Activated B cell treated with CpG ODN at 0.5 μM for 24 hours (primary cell): ENCODE measurements around the gene GEMIN8. TPM values are rescaled to one million over a fixed set of nuclear protein-coding genes. Genes with fewer than 3 reads are reported as not detected.

Experiments used
- ATAC-seq: fragments of 200-7000 bp; cut with Tn5 transposase; one replicate; pipeline ENCODE4 v1.10.0; 2021; ENCODE audit warnings: low read depth, mild to moderate bottlenecking, moderate library complexity
- CTCF ChIA-PET: fragments of 350-600 bp; sonication (Branson Sonifier 250); formaldehyde crosslinking; loops from one replicate; lab custom pipeline; 2021; ENCODE audit warnings: antibody characterized with exemption; lab: Charles Lee
- POLR2A ChIA-PET: fragments of 350-600 bp; sonication (Branson Sonifier 250); formaldehyde crosslinking; loops from one replicate; lab custom pipeline; 2021; ENCODE audit warnings: antibody characterized with exemption; lab: Charles Lee
- DNase-seq: peaks from one replicate; pipeline ENCODE4 v3.0.0; 2022
- H3K27ac Mint-ChIP-seq: one replicate; pipeline ENCODE4 v1.8.0; 2020; ENCODE audit warnings: mixed read lengths
- H3K27me3 Mint-ChIP-seq: one replicate; pipeline ENCODE4 v1.8.0; 2021; ENCODE audit warnings: mixed read lengths
- H3K36me3 Mint-ChIP-seq: one replicate; pipeline ENCODE4 v1.8.0; 2021; ENCODE audit warnings: low read depth, mixed read lengths
- H3K4me1 Mint-ChIP-seq: one replicate; pipeline ENCODE4 v1.8.0; 2021; ENCODE audit warnings: mixed read lengths
- H3K4me3 Mint-ChIP-seq: one replicate; pipeline ENCODE4 v1.8.0; 2020; ENCODE audit warnings: mild to moderate bottlenecking, mixed read lengths
- H3K9me3 Mint-ChIP-seq: one replicate; pipeline ENCODE4 v1.8.0; 2020; ENCODE audit warnings: mixed read lengths
- intact Hi-C: fragments of 100-400 bp; cut with micrococcal nuclease; formaldehyde crosslinking; loops from one replicate; pipeline ENCODE4 v1.15.1; 2024
- total RNA-seq: library from RNA; stranded (reverse); gene quantifications from 2 replicates; pipeline ENCODE4 v1.2.3, GENCODE V29; 2022
- TF ChIP-seq, protein P1 (sequence below): fragments of 200-600 bp; IDR thresholded peaks from one replicate; pipeline ENCODE4 v1.8.0; 2022; ENCODE audit warnings: antibody characterized with exemption, mild to moderate bottlenecking

GEMIN8 gene, protein sequence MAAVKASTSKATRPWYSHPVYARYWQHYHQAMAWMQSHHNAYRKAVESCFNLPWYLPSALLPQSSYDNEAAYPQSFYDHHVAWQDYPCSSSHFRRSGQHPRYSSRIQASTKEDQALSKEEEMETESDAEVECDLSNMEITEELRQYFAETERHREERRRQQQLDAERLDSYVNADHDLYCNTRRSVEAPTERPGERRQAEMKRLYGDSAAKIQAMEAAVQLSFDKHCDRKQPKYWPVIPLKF
- 19.3 and 19.9 TPM in 2 replicates for total RNA-seq

DNA sequence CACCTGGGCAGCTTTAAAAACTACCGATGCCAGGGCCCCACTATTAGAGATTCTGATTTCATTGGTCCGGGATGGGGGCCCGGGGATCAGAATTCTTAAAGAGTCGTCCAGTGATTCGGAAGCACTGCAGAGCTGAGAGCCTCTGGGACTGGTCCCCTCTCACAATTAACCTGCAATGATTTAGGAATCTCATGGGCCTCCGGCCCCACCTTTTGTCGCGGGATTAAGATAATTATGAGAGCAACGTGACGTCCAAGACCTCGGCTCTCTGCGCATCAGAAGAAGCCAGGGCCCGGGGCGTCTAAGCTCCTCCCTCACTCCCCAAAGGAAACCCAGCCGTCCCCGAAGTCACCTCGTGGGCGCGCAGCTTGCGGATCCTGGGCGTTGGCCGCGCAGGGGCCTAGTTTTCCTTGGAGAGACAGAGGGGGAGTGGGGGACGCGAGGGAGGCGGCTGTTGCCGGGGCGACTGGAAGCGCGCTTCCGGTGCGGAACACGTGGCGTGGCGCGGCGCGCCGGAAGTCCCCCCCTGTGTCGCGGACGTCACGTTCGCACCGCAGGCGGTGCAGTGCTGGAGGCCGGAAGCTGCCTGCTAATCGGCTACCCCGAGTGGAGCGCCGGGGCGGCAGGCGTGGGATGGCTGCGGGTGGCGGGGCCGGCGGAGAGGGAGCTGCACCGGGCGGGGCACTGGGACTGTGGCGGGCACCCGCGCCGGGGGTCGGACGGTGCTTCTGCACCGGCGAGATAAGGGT is at the start of gene GEMIN8:
Gene GEMIN8, minus strand, starts transcription at position 468 of the 749 bp plus-strand sequence. CDS start 8,414 bp downstream, outside the sequence.
- ChIA-PET POLR2A (interaction anchor here (0.6 to 1.7 kb wide), 12 partner anchors 267 to 1295 kb away, joined by 3 to 14 read pairs (median 3); partner anchors contain the start of genes OFD1, TCEANC and TRAPPC2), CTCF (interaction anchor here (0.6 to 2.2 kb wide), 2 partner anchors 265 to 522 kb away, joined by 3 to 18 read pairs; no protein-coding TSS in a partner anchor)
- Mint-ChIP-seq H3K4me1 (peaks cover 30% of the 10 kb centered on the region), H3K9me3 (no peaks in the 10 kb centered on the region), H3K4me3 (peak within 1 kb of the TSS; percentile 94), H3K27ac (peak within 1 kb of the TSS; percentile 97), H3K27me3 (no peaks in the 10 kb centered on the region), H3K36me3 (peaks cover 2% of the 10 kb centered on the region)
- ATAC-seq (peak; percentile 91), DNase-seq (peak; percentile 76)
- intact Hi-C loops = loop anchor here (1.0 to 5.0 kb wide), 8 partner anchors 295 to 1306 kb away; partner anchors contain the start of genes OFD1, PIGA, PRPS2 and TCEANC
- TF ChIP-seq, protein P1, sequence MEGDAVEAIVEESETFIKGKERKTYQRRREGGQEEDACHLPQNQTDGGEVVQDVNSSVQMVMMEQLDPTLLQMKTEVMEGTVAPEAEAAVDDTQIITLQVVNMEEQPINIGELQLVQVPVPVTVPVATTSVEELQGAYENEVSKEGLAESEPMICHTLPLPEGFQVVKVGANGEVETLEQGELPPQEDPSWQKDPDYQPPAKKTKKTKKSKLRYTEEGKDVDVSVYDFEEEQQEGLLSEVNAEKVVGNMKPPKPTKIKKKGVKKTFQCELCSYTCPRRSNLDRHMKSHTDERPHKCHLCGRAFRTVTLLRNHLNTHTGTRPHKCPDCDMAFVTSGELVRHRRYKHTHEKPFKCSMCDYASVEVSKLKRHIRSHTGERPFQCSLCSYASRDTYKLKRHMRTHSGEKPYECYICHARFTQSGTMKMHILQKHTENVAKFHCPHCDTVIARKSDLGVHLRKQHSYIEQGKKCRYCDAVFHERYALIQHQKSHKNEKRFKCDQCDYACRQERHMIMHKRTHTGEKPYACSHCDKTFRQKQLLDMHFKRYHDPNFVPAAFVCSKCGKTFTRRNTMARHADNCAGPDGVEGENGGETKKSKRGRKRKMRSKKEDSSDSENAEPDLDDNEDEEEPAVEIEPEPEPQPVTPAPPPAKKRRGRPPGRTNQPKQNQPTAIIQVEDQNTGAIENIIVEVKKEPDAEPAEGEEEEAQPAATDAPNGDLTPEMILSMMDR = no peak

DNA sequence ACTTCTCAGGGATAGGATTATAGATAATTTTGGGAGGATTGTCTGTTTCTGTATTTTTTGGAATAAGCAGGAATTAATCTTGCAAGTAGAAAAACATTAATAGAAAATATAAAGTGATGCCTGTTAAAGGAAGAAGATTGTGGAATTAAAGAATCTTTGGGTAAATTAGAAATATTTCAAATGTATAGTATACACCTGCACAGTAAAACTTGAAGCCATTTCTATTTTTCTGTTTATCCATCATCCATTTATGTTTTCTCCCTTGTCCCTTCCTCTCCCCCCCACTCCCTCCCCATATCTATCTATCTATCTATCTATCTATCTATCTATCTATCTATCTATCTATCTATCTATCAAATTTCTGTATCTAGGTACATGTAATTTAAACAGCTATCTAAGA is 46.9 kb upstream of the GEMIN8 start:
- no peaks in the 10 kb centered on the region for H3K36me3 Mint-ChIP-seq
- H3K9me3 Mint-ChIP-seq = no peaks in the 10 kb centered on the region
- no peak overlapping the region for H3K4me3 Mint-ChIP-seq
- no peaks in the 10 kb centered on the region for H3K27me3 Mint-ChIP-seq
- ChIA-PET CTCF (no interaction called here), POLR2A (no interaction called here)
- H3K27ac Mint-ChIP-seq = no peak overlapping the region
- peaks cover 14% of the 10 kb centered on the region for H3K4me1 Mint-ChIP-seq
- TF ChIP-seq, protein P1 = no peak
- intact Hi-C loops = no loop called here
- DNase-seq = no peak
- no peak for ATAC-seq

DNA sequence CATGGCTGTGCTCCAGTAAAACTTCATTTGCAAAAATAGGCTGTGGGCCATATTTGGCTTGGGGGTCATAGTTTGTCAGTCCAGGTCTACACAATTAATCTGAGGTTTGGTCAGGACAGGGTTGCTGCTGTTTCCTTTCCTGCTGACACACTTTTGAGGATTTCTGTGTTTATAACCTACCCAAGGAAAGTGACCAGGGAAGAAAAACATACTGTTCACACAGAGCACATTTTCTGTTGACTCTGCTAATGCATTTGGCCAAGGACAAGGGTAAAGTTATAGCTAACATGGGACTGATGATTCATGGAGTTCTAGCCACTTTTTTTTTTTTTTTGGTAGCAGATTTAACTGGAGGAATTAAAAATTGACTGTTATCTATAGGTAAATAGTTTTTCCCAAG is 43.9 kb upstream of the GEMIN8 start:
- H3K27ac Mint-ChIP-seq = peak overlapping the region; percentile 81
- no peak for DNase-seq
- intact Hi-C loops = no loop called here

DNA sequence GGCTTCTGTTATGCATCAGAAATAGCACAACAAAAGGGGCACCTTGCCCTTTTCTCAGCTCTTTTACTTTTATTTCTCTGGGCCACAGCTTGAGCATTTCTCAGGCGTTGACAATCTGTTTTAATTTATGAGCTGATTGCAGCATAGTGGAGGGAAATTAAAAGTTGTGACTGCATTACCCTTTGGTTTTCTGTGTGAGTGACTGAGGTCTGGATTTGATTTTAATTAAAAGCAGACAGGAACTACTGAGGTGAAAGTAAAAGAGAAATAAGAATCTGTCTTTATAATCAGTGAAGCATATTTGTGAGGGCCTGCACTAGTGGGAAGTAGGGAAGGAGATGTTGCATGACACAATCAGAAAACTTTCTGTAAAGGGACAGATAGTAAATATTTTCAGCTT is 43.4 kb upstream of the GEMIN8 start:
- H3K9me3 Mint-ChIP-seq = no peaks in the 10 kb centered on the region
- H3K36me3 Mint-ChIP-seq = no peaks in the 10 kb centered on the region
- peak overlapping the region; percentile 81 for H3K27ac Mint-ChIP-seq
- peaks cover 14% of the 10 kb centered on the region for H3K4me1 Mint-ChIP-seq
- TF ChIP-seq, protein P1 = no peak
- intact Hi-C loops = no loop called here
- no peaks in the 10 kb centered on the region for H3K27me3 Mint-ChIP-seq
- ChIA-PET CTCF (no interaction called here), POLR2A (no interaction called here)
- ATAC-seq = no peak
- DNase-seq = no peak
- H3K4me3 Mint-ChIP-seq = peak overlapping the region; percentile 41

More for the DNA sequence above, 43.9 kb upstream of the GEMIN8 start:
- H3K9me3 Mint-ChIP-seq = no peaks in the 10 kb centered on the region
- H3K36me3 Mint-ChIP-seq = no peaks in the 10 kb centered on the region
- no peak for ATAC-seq
- CTCF ChIA-PET = no interaction called here
- H3K27me3 Mint-ChIP-seq = no peaks in the 10 kb centered on the region
- H3K4me1 Mint-ChIP-seq = peaks cover 14% of the 10 kb centered on the region
- POLR2A ChIA-PET = no interaction called here
- no peak overlapping the region for H3K4me3 Mint-ChIP-seq
- TF ChIP-seq, protein P1 = no peak

DNA sequence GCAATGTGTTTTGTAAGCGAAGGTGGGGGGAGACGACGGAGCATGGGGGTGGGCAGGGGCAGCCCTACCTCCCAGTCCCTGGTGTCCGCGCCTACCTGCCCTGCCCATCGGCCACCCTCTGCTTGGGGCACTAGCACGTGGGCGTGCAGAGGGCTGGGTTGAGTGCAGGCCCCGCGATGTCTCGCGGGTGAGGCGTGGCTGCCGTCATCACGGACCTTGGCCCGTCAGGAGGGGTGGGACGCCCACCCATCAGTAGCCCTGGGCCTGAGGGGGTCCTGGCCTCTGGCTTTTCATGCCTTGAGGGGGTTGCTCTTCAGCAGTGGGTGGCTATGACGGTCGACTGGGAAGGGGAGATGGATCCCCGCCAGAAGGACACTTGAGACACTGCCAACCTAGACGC is 36.1 kb upstream of the GEMIN8 start:
- peaks cover 3% of the 10 kb centered on the region for H3K27me3 Mint-ChIP-seq
- DNase-seq = no peak
- H3K4me1 Mint-ChIP-seq = no peaks in the 10 kb centered on the region
- no peak for ATAC-seq
- TF ChIP-seq, protein P1 = no peak
- intact Hi-C loops = no loop called here
- H3K4me3 Mint-ChIP-seq = no peak overlapping the region
- CTCF ChIA-PET = no interaction called here
- POLR2A ChIA-PET = no interaction called here
- H3K36me3 Mint-ChIP-seq = no peaks in the 10 kb centered on the region
- H3K9me3 Mint-ChIP-seq = no peaks in the 10 kb centered on the region
- H3K27ac Mint-ChIP-seq = no peak overlapping the region
